DOHH2 (cell line): Measurements from ENCODE around the gene ACLY.

Experiments used
- EZH2phosphoT487 ChIP-seq: fragments of 200-600 bp; sonication (generic); IDR thresholded peaks from 2 replicates; pipeline ENCODE4 v1.6.1; 2017; ENCODE audit warnings: borderline replicate concordance, mild to moderate bottlenecking, antibody characterized with exemption, low read length, moderate library complexity, mixed read lengths
- TF ChIP-seq, protein P1 (sequence below): fragments of 200-600 bp; sonication (generic); IDR thresholded peaks from one replicate; pipeline ENCODE4 v1.5.1; 2014; ENCODE audit warnings: antibody characterized with exemption, mild to moderate bottlenecking, low read depth, low read length; ENCODE audit not compliant: poor library complexity, severe bottlenecking

DNA sequence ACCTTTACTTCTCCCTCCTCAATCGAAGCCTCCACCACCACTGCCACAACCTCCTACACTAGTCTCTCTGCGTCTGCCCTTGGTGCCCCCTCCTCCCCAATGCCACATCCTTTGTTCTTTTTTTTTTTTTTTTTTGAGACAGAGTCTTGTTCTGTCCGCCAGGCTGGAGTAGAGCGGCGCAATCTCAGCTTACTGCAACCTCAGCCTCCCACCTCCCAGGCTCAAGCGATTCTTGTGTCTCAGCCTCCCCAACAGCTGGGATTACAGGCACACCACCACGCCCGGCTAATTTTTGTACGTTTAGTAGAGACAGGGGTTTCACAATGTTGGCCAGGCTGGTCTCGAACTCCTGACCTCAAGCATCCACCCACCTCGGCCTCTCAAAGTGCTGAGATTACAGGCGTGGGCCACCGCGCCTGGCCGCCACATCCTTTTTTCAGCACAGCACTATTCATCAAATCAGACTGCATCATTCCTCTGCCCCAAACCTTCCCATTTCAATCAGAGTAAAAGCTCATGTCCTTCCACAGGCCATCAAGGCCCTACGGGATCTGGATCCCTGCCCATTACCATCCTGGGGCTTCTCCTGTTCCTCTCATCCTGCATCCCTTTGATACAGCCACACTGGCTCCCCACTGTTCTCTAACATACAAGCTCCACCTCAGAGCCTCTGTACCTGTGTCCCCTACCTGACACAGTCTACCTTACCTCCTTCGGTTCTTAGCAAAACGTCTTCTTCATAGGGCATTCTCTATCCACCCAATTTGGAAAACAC lies 55.5 kb downstream of the ACLY start:
- TF ChIP-seq, protein P1, sequence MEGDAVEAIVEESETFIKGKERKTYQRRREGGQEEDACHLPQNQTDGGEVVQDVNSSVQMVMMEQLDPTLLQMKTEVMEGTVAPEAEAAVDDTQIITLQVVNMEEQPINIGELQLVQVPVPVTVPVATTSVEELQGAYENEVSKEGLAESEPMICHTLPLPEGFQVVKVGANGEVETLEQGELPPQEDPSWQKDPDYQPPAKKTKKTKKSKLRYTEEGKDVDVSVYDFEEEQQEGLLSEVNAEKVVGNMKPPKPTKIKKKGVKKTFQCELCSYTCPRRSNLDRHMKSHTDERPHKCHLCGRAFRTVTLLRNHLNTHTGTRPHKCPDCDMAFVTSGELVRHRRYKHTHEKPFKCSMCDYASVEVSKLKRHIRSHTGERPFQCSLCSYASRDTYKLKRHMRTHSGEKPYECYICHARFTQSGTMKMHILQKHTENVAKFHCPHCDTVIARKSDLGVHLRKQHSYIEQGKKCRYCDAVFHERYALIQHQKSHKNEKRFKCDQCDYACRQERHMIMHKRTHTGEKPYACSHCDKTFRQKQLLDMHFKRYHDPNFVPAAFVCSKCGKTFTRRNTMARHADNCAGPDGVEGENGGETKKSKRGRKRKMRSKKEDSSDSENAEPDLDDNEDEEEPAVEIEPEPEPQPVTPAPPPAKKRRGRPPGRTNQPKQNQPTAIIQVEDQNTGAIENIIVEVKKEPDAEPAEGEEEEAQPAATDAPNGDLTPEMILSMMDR: no peak
- no peak for TF ChIP-seq EZH2phosphoT487
